ENCODE measurements around the gene CLDND2.

CLDND2 gene

DNA sequence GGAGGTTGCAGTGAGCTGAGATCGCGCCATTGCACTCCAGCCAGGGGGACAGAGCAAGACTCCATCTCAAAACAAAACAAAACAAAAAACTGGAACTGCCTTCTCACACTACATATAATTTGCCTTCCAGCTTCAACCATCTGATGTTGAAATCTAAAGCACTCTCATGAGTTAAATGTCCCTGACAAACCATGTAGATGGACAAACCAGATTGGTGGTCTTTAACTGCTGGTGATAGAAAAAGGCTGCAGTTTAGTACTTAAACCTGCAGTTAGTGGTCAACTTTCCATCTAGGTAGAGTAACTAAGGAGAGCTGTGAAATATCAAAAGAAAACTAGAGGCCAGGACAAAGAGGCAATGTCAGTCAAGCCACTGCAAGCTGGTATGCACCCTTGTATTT lies 27.4 kb upstream of the CLDND2 start:
- Histone ChIP-seq H3K27me3 (peaks cover 0 to 1% of the 10 kb centered on the region in 2 donors), H3K4me1 (peaks cover 0 to 11% (median 7%) of the 10 kb centered on the region in 4 donors), H3K4me3 (no peak overlapping the region), H3K27ac (no peak overlapping the region), H3K36me3 (no peaks in the 10 kb centered on the region), H3K9me3 (no peaks in the 10 kb centered on the region)
- TF ChIP-seq CTCF (IDR thresholded peaks at IDR 0.05) = no peak
- DNase-seq = no peak
- intact Hi-C loops (cut with DNase I; ENCODE audit: low total_unique reads) = no loop called here

DNA sequence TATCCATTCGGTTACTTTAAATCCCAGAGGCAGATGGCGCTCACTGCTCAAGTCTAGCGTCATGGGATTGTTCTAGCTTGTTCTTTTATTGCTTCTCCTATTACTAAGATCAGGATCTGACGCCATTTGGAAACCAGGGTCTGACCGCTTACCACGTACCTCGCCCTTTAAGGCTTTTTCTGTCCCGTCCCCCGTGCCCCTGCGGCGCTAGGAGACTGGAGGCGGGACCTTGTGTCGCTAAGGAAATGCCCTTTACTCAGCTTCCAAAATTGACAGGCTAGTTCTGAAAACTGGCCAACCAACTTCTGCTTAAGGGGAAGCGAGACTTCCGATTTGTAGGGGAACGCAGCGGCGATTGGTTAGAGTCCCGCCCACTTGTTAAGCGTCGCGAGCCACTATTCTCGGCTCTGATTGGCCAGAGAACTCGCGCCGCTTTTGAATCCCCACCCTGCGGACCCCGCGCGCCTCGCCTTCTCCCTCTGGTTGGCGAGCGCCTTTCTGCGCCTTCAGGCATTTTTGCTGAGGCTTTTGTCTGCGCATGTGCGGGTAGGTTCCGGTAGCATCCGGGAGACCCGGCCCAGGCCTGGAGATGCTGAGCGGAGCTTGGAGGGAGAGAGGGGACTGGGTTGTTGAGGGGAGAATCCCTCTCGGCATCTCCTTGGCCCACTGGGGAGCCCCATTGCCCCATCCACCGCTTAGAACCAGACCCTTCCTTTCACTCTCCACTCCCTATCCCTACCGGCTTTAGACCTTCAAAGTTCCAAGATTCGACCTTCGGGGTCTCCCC lies 25.4 kb upstream of the CLDND2 start:
- intact Hi-C loops (cut with DNase I; ENCODE audit: low total_unique reads) = no loop called here
- peak overlapping the region; percentile 35 to 43 for H3K4me3 ChIP-seq
- TF ChIP-seq CTCF (IDR thresholded peaks at IDR 0.05) = no peak
- H3K36me3 ChIP-seq = no peaks in the 10 kb centered on the region
- peaks cover 0 to 13% of the 10 kb centered on the region in 2 donors for H3K27me3 ChIP-seq
- H3K9me3 ChIP-seq = no peaks in the 10 kb centered on the region
- H3K27ac ChIP-seq = peak overlapping the region; percentile 65 to 75
- DNase-seq = peak; percentile 93 to 94
- peaks cover 0 to 11% (median 7%) of the 10 kb centered on the region in 4 donors for H3K4me1 ChIP-seq

DNA sequence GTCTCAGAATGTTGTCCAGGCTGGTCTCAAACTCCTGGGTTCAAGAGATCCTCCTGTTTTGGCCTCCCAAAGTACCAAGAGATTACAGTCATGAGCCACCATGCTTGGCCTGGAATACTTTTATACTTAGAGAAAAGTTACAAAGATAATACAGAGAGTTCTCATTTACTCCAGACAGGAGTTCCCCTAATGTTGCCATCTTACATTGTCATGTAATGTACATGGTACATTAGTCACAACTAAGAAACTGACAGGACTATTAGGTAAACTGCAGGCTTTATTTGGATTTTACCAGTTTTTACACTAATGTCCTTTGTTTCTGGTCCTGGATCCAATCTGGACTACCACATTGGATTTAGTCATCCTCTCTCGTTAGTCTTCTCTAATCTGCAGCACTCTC lies 23.9 kb upstream of the CLDND2 start:
- TF ChIP-seq CTCF (IDR thresholded peaks at IDR 0.05) = no peak
- intact Hi-C loops (cut with DNase I; ENCODE audit: low total_unique reads) = no loop called here
- no peak overlapping the region for H3K4me3 ChIP-seq
- peaks cover 0 to 11% (median 7%) of the 10 kb centered on the region in 4 donors for H3K4me1 ChIP-seq
- no peak overlapping the region for H3K27ac ChIP-seq
- H3K36me3 ChIP-seq = no peaks in the 10 kb centered on the region
- DNase-seq = no peak
- H3K27me3 ChIP-seq = peaks cover 0 to 25% of the 10 kb centered on the region in 2 donors
- no peaks in the 10 kb centered on the region for H3K9me3 ChIP-seq

DNA sequence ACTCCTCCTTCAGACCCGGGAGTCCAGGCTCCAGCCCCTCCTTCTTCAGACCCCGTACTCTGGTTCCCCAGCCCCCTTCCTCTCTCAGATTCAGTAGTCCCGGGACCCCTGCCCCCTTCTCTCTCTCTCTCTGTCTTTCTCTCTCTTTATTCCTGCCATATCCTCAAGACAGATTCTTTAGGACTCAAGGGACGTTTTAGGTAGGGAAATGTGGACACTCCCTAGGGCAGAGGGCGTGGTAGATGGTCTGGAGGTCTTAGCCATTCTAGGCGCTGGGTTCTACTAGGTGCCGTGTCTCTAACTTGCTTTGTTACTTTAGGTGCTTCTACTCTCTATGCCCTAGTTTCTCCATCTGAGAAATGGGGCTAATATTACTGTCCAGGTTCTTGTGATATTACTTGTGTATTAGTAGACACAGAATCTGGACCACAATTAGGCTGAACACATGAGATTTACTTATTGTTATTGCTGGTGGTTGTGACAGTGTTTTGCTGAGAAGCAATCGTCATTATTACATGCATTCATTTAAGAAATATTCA lies 22.3 kb upstream of the CLDND2 start:
- intact Hi-C loops (cut with DNase I; ENCODE audit: low total_unique reads) = no loop called here
- H3K27me3 ChIP-seq = peaks cover 0 to 25% of the 10 kb centered on the region in 2 donors
- H3K27ac ChIP-seq = no peak overlapping the region
- no peaks in the 10 kb centered on the region for H3K9me3 ChIP-seq
- H3K36me3 ChIP-seq = no peaks in the 10 kb centered on the region
- no peak for TF ChIP-seq CTCF (IDR thresholded peaks at IDR 0.05)
- H3K4me3 ChIP-seq = no peak overlapping the region
- H3K4me1 ChIP-seq = peaks cover 0 to 11% (median 7%) of the 10 kb centered on the region in 4 donors
- no peak for DNase-seq

DNA sequence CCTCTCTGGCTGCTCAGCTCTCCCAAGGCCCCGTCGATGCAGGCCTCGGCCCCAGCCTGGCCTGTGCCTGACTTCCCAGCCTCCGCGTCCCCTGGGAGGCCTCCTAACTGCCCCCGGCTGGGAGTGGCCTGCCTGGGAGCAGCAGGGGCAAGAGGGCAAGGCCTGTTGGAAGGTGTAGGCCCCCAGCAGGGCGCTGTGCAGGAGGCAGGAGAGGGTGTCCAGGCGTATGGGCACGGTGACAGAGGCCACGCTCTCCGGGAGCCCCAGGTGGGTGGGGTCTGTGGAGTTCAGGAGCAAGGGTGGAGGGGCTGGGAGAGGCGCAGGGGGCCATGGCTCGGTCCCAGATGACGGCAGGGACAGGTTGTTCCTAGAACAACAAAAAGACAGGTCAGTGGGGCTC lies 20.3 kb upstream of the CLDND2 start:
- no peak overlapping the region for H3K4me3 ChIP-seq
- H3K27ac ChIP-seq = no peak overlapping the region
- intact Hi-C loops (cut with DNase I; ENCODE audit: low total_unique reads) = no loop called here
- TF ChIP-seq CTCF (IDR thresholded peaks at IDR 0.05) = no peak
- no peaks in the 10 kb centered on the region for H3K9me3 ChIP-seq
- peaks cover 0 to 4% (median 2%) of the 10 kb centered on the region in 4 donors for H3K4me1 ChIP-seq
- H3K27me3 ChIP-seq = peaks cover 0 to 25% of the 10 kb centered on the region in 2 donors
- H3K36me3 ChIP-seq = no peaks in the 10 kb centered on the region
- no peak for DNase-seq
